ENCODE results near the gene CYP19A1. TPM values are rescaled to one million over a fixed set of nuclear protein-coding genes. Genes with fewer than 3 reads are reported as not detected.
"Not testable (repeated sequence)": the region's sequence is repeated elsewhere in the genome, so short reads cannot be mapped to it uniquely, and the experiment has no call there.

CYP19A1 gene
- total RNA-seq, 2 experiments from 2014 or later = not detected

- Mint-ChIP-seq H3K4me1 (peaks cover 1% of the 10 kb centered on the region), H3K9me3 (no peaks in the 10 kb centered on the region), H3K4me3 (no peak overlapping the region), H3K36me3 (ENCODE audit: low read depth) (no peaks in the 10 kb centered on the region), H3K27me3 (peaks cover 32% of the 10 kb centered on the region), H3K27ac (no peak overlapping the region)
- POLR2A ChIA-PET = no interaction called here
- no peak for DNase-seq
- CTCF ChIA-PET = no interaction called here
These were observed 70.7 kb downstream of the CYP19A1 start for GRCh38 chr15:51267703-51268083.

GRCh38 chr15:51267051-51267702 is 71.2 kb downstream of the CYP19A1 start:
- ChIA-PET CTCF (no interaction called here), POLR2A (interaction anchor here (1.0 kb wide), 2 partner anchors 16 to 43 kb away, joined by 3 read pairs; no protein-coding TSS in a partner anchor)
- peaks cover 1% of the 10 kb centered on the region for H3K4me1 Mint-ChIP-seq
- DNase-seq = no peak
- no peaks in the 10 kb centered on the region for H3K9me3 Mint-ChIP-seq
- no peak overlapping the region for H3K4me3 Mint-ChIP-seq
- no peaks in the 10 kb centered on the region for H3K36me3 Mint-ChIP-seq (ENCODE audit: low read depth)
- peaks cover 32% of the 10 kb centered on the region for H3K27me3 Mint-ChIP-seq
- no peak overlapping the region for H3K27ac Mint-ChIP-seq

- Mint-ChIP-seq H3K4me3 (no peak overlapping the region), H3K27ac (no peak overlapping the region), H3K36me3 (ENCODE audit: low read depth) (no peaks in the 10 kb centered on the region), H3K9me3 (no peaks in the 10 kb centered on the region), H3K27me3 (peaks cover 32% of the 10 kb centered on the region), H3K4me1 (peaks cover 1% of the 10 kb centered on the region)
- no peak for DNase-seq
- ChIA-PET POLR2A (interaction anchor here (1.0 kb wide), 2 partner anchors 16 to 43 kb away, joined by 3 read pairs; no protein-coding TSS in a partner anchor), CTCF (interaction anchor here (1.5 kb wide), 1 partner anchor 103 kb away, joined by 4 read pairs; no protein-coding TSS in a partner anchor)
These were observed 71.7 kb downstream of the CYP19A1 start for GRCh38 chr15:51266656-51267050.

- H3K27me3 Mint-ChIP-seq = peaks cover 32% of the 10 kb centered on the region
- POLR2A ChIA-PET = no interaction called here
- CTCF ChIA-PET = interaction anchor here (1.5 kb wide), 1 partner anchor 102 kb away, joined by 4 read pairs; no protein-coding TSS in a partner anchor
These were observed 73.3 kb downstream of the CYP19A1 start for GRCh38 chr15:51265037-51265555.

GRCh38 chr15:51263726-51264125 is 74.7 kb downstream of the CYP19A1 start:
- peaks cover 33% of the 10 kb centered on the region for H3K27me3 Mint-ChIP-seq
- peaks cover 1% of the 10 kb centered on the region for H3K4me1 Mint-ChIP-seq
- H3K4me3 Mint-ChIP-seq = no peak overlapping the region
- CTCF ChIA-PET = no interaction called here
- no peaks in the 10 kb centered on the region for H3K36me3 Mint-ChIP-seq (ENCODE audit: low read depth)
- no peak for DNase-seq
- peaks cover 2% of the 10 kb centered on the region for H3K9me3 Mint-ChIP-seq
- POLR2A ChIA-PET = no interaction called here
- no peak overlapping the region for H3K27ac Mint-ChIP-seq

More at GRCh38 chr15:51265037-51265555, 73.3 kb downstream of the CYP19A1 start:
- no peak for DNase-seq
- Mint-ChIP-seq H3K9me3 (peaks cover 2% of the 10 kb centered on the region), H3K4me3 (no peak overlapping the region), H3K27ac (no peak overlapping the region), H3K36me3 (ENCODE audit: low read depth) (no peaks in the 10 kb centered on the region), H3K4me1 (peaks cover 1% of the 10 kb centered on the region)

- CTCF ChIA-PET = no interaction called here
- no peak overlapping the region for H3K4me3 Mint-ChIP-seq
- H3K9me3 Mint-ChIP-seq = peaks cover 2% of the 10 kb centered on the region
- H3K36me3 Mint-ChIP-seq (ENCODE audit: low read depth) = no peaks in the 10 kb centered on the region
- peaks cover 28% of the 10 kb centered on the region for H3K27me3 Mint-ChIP-seq
- no peak overlapping the region for H3K27ac Mint-ChIP-seq
- no peak for DNase-seq
- H3K4me1 Mint-ChIP-seq = peaks cover under 1% of the 10 kb centered on the region
- POLR2A ChIA-PET = no interaction called here
These were observed 75.3 kb downstream of the CYP19A1 start for GRCh38 chr15:51263116-51263515.

GRCh38 chr15:51262463-51262862 is 75.9 kb downstream of the CYP19A1 start:
- Mint-ChIP-seq H3K36me3 (ENCODE audit: low read depth) (no peaks in the 10 kb centered on the region), H3K27me3 (peaks cover 21% of the 10 kb centered on the region), H3K4me3 (no peak overlapping the region), H3K27ac (no peak overlapping the region), H3K4me1 (no peaks in the 10 kb centered on the region), H3K9me3 (peaks cover 2% of the 10 kb centered on the region)
- ChIA-PET POLR2A (no interaction called here), CTCF (no interaction called here)
- no peak for DNase-seq

- H3K4me1 Mint-ChIP-seq; H3K9me3 Mint-ChIP-seq; H3K27ac Mint-ChIP-seq; H3K36me3 Mint-ChIP-seq (ENCODE audit: low read depth); DNase-seq; H3K4me3 Mint-ChIP-seq; CTCF ChIA-PET: not testable (repeated sequence)
- peaks cover 13% of the 10 kb centered on the region for H3K27me3 Mint-ChIP-seq
- POLR2A ChIA-PET = interaction anchor here (0.9 kb wide), 1 partner anchor 11 kb away, joined by 3 read pairs; no protein-coding TSS in a partner anchor
These were observed 77.3 kb downstream of the CYP19A1 start for GRCh38 chr15:51261113-51261512.

GRCh38 chr15:51260202-51260601 is 78.2 kb downstream of the CYP19A1 start:
- Mint-ChIP-seq H3K9me3 (peaks cover 2% of the 10 kb centered on the region), H3K27me3 (peaks cover 6% of the 10 kb centered on the region), H3K4me3 (no peak overlapping the region), H3K27ac (no peak overlapping the region), H3K4me1 (no peaks in the 10 kb centered on the region), H3K36me3 (ENCODE audit: low read depth) (no peaks in the 10 kb centered on the region)
- no peak for DNase-seq
- POLR2A ChIA-PET = interaction anchor here (0.9 kb wide), 1 partner anchor 10 kb away, joined by 3 read pairs; no protein-coding TSS in a partner anchor
- CTCF ChIA-PET = no interaction called here

- ChIA-PET POLR2A (no interaction called here), CTCF (interaction anchor here (0.5 kb wide), 1 partner anchor 426 kb away, joined by 3 read pairs; the partner anchor contains the start of gene SCG3)
- Mint-ChIP-seq H3K4me3 (no peak overlapping the region), H3K4me1 (no peaks in the 10 kb centered on the region), H3K36me3 (ENCODE audit: low read depth) (no peaks in the 10 kb centered on the region), H3K27ac (no peak overlapping the region), H3K27me3 (peaks cover 19% of the 10 kb centered on the region), H3K9me3 (no peaks in the 10 kb centered on the region)
- DNase-seq = no peak
These were observed 82.9 kb downstream of the CYP19A1 start for GRCh38 chr15:51255533-51255932.

GRCh38 chr15:51253366-51253765 is 85.0 kb downstream of the CYP19A1 start:
- DNase-seq = no peak
- CTCF ChIA-PET = no interaction called here
- no peaks in the 10 kb centered on the region for H3K36me3 Mint-ChIP-seq (ENCODE audit: low read depth)
- no peaks in the 10 kb centered on the region for H3K9me3 Mint-ChIP-seq
- no peaks in the 10 kb centered on the region for H3K4me1 Mint-ChIP-seq
- POLR2A ChIA-PET = no interaction called here
- peaks cover 20% of the 10 kb centered on the region for H3K27me3 Mint-ChIP-seq
- no peak overlapping the region for H3K4me3 Mint-ChIP-seq
- no peak overlapping the region for H3K27ac Mint-ChIP-seq

- ChIA-PET POLR2A (no interaction called here), CTCF (no interaction called here)
- Mint-ChIP-seq H3K4me3 (no peak overlapping the region), H3K4me1 (no peaks in the 10 kb centered on the region), H3K27ac (no peak overlapping the region), H3K9me3 (no peaks in the 10 kb centered on the region), H3K36me3 (ENCODE audit: low read depth) (no peaks in the 10 kb centered on the region), H3K27me3 (peaks cover 25% of the 10 kb centered on the region)
- DNase-seq = no peak
These were observed 85.7 kb downstream of the CYP19A1 start for GRCh38 chr15:51252671-51253070.

GRCh38 chr15:51251556-51251955 is 86.8 kb downstream of the CYP19A1 start:
- ChIA-PET CTCF (interaction anchor here (0.9 kb wide), 1 partner anchor 59 kb away, joined by 3 read pairs; no protein-coding TSS in a partner anchor), POLR2A (no interaction called here)
- H3K4me3 Mint-ChIP-seq = no peak overlapping the region
- H3K27ac Mint-ChIP-seq = no peak overlapping the region
- peaks cover 25% of the 10 kb centered on the region for H3K27me3 Mint-ChIP-seq
- H3K4me1 Mint-ChIP-seq = no peaks in the 10 kb centered on the region
- no peaks in the 10 kb centered on the region for H3K36me3 Mint-ChIP-seq (ENCODE audit: low read depth)
- no peaks in the 10 kb centered on the region for H3K9me3 Mint-ChIP-seq
- DNase-seq = no peak

Measured in activated CD4-positive, alpha-beta memory T cell treated with anti-CD3 and anti-CD28 coated beads, Interleukin-2, amount 10 ng/mL, durations not matched to agents 7 days and 5 days (primary cell).